GM12865 (cell line): ENCODE measurements around the gene ZNF112.
"Not testable (repeated sequence)": the region's sequence is repeated elsewhere in the genome, so short reads cannot be mapped to it uniquely, and the experiment has no call there.

Source experiments
- DNase-seq: peaks from one replicate; pipeline ENCODE4 v3.0.0; 2010; ENCODE audit warnings: low read depth
- H3K4me3 ChIP-seq: 2 replicates; pipeline ENCODE4 v1.5.1; 2011; ENCODE audit warnings: mild to moderate bottlenecking, low read depth, low read length, control low read depth
- CTCF ChIP-seq: IDR thresholded peaks from 2 replicates; pipeline ENCODE4 v1.5.1; 2011; ENCODE audit warnings: low read length, control low read depth, low read depth, inconsistent platforms; ENCODE audit not compliant: insufficient read depth; ENCODE audit errors: missing control alignments

Gene ZNF112

DNA sequence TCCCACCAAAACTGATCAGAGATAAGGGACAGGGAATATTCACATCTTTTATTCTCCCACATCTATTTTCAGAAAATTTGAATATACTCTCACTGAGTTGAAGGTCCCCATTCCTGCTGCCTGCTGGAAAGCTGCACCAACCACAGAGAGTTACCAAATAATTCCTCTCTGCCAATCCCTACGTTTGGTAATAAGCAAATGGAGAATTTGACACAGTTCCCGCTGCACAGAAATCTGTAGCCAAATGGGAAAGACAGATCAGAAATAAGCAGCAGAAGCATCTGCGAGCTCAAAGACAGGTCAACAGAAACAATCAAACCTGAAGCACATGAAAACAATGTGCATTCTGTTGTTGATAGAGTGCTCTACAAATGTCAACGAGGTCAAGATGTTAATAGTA lies 9.9 kb downstream of the ZNF112 start:
- no peak for TF ChIP-seq CTCF
- no peak for DNase-seq
- H3K4me3 ChIP-seq = no peak overlapping the region

DNA sequence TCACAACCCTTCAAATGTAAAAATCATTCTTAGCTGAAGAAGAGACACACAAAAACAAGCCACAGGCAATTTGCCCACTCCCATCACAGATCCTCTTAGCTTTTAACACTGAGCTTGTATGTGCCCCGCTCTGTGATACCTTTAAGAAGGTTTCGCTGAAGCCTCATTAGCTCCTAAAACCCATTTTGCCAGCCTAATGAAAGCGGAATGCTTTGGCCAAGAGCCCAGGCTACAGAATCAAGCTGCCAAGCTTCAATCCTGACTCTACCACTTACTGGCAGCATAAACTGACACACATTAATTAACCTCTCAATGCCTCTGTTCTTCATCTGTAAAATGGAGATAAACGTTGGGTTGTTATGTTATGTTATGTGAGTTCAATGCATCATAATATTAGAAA lies 10.5 kb downstream of the ZNF112 start:
- no peak for TF ChIP-seq CTCF
- no peak overlapping the region for H3K4me3 ChIP-seq
- DNase-seq = no peak

DNA sequence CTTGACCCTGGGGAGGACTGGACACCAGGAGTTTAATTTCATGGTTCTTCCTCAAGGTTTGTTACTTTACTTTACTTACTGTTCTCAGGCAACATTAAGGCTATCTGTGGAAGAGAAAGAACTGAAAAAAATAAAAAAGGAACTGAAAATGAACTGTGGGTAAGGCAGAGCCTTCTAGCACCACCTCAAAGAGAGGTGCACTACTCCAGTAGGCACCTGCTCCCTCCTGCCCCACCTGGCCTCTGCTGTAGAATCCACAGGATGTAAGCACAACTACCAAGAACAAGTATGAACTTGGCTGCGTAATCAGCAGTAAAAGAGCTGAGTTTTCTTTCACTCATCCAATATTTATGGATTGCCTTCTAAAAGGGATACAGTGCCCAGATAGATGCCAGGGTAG lies 12.2 kb downstream of the ZNF112 start:
- no peak overlapping the region for H3K4me3 ChIP-seq
- DNase-seq = peak; percentile 8
- TF ChIP-seq CTCF = no peak

- DNase-seq = no peak
- H3K4me3 ChIP-seq = no peak overlapping the region
- no peak for TF ChIP-seq CTCF
Observed at GRCh38 chr19:44341794-44342193, 14.7 kb downstream of the ZNF112 start.

DNA sequence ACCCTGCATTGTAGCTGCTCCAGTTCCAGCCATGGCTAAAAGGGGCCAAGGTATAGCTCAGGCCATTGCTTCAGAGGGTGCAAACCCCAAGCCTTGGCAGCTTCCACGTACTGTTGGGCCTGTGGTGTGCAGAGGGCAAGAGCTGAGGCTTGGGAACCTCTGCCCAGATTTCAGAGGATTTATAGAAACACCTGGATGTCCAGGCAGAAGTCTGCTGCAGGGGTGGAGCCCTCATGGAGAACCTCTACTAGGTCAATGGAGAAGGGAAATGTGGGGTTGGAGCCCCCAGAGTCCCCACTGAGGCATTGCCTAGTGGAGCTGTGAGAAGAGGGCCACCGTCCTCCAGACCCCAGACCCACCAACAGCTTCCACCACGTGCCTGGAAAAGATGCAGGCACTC lies 21.8 kb downstream of the ZNF112 start:
- not testable (repeated sequence) for DNase-seq

GRCh38 chr19:44332145-44332544 lies 24.3 kb downstream of the ZNF112 start:
- no peak for DNase-seq
- H3K4me3 ChIP-seq = no peak overlapping the region
- TF ChIP-seq CTCF = no peak

More for the DNA sequence above, 21.8 kb downstream of the ZNF112 start:
- H3K4me3 ChIP-seq = not testable (repeated sequence)

DNA sequence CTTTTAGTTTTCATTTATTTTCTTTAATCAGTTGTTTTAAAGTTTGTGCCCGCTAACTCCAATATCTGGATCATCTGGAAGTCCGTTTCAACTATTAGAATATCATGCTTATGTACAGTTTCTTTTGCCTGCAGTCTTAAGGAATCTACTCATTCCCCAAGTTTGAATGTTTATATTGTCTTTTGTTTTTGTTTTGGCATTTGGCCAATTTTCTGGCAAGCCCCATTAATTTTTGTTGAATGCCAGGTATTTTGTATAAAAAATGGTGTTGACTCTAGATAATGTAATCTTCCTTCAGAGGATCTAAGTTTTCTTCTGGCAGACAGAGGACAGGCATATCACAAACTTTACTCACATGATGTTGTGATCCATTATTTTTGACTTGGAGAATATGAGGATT lies 40.6 kb downstream of the ZNF112 start:
- H3K4me3 ChIP-seq = no peak overlapping the region
- no peak for DNase-seq
- TF ChIP-seq CTCF = no peak

GRCh38 chr19:44313231-44313630 lies 43.2 kb downstream of the ZNF112 start:
- TF ChIP-seq CTCF = no peak
- DNase-seq = no peak
- H3K4me3 ChIP-seq = no peak overlapping the region
